Loucy (cell line): ENCODE measurements around the gene ACAD9.

ENCODE experiments used
- EZH2phosphoT487 ChIP-seq: fragments of 200-600 bp; IDR thresholded peaks from 2 replicates; pipeline ENCODE4 v1.6.1; 2018; ENCODE audit warnings: antibody characterized with exemption, mild to moderate bottlenecking, moderate library complexity, borderline replicate concordance
- TF ChIP-seq, protein P1 (sequence below): fragments of 200-600 bp; sonication (generic); conservative IDR thresholded peaks from 2 replicates; pipeline ENCODE4 v1.5.1; 2014; ENCODE audit warnings: mild to moderate bottlenecking, antibody characterized with exemption, low read length

DNA sequence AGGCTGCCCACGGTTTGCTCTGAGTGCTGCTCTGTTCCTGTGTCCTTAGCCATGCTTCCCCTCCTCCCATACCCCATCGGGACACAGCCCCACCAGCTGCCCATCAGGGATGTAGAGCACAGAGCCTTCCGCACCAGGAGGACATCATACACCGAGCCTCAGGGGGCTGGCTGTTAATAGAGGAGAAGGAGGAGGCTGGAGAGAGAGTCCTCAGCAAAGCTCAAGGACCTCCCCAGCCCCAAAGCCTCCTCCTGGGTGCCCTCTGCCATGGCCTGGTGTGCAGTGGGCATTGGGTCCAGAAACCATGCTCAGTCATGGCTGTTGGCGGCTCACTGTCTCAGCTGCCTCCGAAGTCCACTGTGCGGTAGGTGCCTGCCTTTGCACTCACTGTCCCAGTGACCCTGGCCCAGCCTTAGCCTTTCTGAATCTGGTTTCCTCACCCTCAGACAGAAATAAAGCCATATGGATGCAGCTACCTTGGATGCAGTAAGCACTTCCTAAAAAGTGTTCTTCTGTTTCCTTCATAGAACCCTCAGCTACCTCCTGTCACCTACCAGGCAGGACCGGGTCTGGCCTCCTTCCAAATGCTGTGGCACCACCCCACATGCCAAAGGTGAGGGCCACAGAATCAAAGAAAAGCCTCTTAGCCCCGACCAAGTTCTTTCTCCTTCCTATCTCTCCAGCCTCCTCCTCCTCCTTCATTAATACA, 53.9 kb downstream of the ACAD9 start:
- TF ChIP-seq, protein P1, sequence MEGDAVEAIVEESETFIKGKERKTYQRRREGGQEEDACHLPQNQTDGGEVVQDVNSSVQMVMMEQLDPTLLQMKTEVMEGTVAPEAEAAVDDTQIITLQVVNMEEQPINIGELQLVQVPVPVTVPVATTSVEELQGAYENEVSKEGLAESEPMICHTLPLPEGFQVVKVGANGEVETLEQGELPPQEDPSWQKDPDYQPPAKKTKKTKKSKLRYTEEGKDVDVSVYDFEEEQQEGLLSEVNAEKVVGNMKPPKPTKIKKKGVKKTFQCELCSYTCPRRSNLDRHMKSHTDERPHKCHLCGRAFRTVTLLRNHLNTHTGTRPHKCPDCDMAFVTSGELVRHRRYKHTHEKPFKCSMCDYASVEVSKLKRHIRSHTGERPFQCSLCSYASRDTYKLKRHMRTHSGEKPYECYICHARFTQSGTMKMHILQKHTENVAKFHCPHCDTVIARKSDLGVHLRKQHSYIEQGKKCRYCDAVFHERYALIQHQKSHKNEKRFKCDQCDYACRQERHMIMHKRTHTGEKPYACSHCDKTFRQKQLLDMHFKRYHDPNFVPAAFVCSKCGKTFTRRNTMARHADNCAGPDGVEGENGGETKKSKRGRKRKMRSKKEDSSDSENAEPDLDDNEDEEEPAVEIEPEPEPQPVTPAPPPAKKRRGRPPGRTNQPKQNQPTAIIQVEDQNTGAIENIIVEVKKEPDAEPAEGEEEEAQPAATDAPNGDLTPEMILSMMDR, result no peak
- TF ChIP-seq EZH2phosphoT487, result no peak
